K562 (cell line): ENCODE results near the gene EPSTI1. TPM values are rescaled to one million over a fixed set of nuclear protein-coding genes. Genes with fewer than 3 reads are reported as not detected.

Experiments
- ATAC-seq: fragments of 200-7000 bp; cut with Tn5 transposase; 3 replicates; pipeline ENCODE4 v1.9.1; 2020; ENCODE audit warnings: moderate library complexity
- BruUV-seq: library from RNA; stranded (reverse); fragments of 400-500 nt; replicated peaks from 2 replicates; lab custom pipeline; 2021; lab: Mats Ljungman, UMichigan
- CTCF ChIA-PET: fragments of 300-600 bp; formaldehyde crosslinking; extraction: SDS; loops from one replicate; lab custom pipeline; 2021; ENCODE audit warnings: low intra/inter-chr PET ratio; lab: Yijun Ruan, JAX
- POLR2A ChIA-PET: fragments of 300-600, 350-650 bp; sonication (Branson Sonifier 250); formaldehyde crosslinking; extraction: SDS; loops from one replicate; lab custom pipeline; 2021; ENCODE audit warnings: antibody characterized with exemption, inconsistent platforms; lab: Yijun Ruan, JAX
- DNase-seq, 4 experiments: peaks; one replicate each; pipeline versions ENCODE4 v3.0.0 to v3.0.0-alpha.2; 2011 to 2018; ENCODE audit warnings: low spot score in 3 of 4, mixed read lengths in 3 of 4; ENCODE audit errors: extremely low read depth in 1 of 4
- FAIRE-seq: peaks from 2 replicates; lab custom pipeline; 2011; peaks lifted over from hg19 to GRCh38; lab: Jason Lieb, UNC
- H2AFZ ChIP-seq: 2 replicates; pipeline ENCODE4 v1.6.0; 2011; ENCODE audit warnings: low read depth, low read length, control low read depth, inconsistent platforms
- H3K27ac ChIP-seq: fragments of 200-600 bp; 3 replicates; pipeline ENCODE4 v1.8.0; 2011; ENCODE audit warnings: low read depth, mild to moderate bottlenecking, control low read depth, inconsistent platforms, low read length, moderate library complexity, mixed read lengths; ENCODE audit errors: extremely low read depth
- H3K27me3 ChIP-seq, 2 experiments: fragments of 300-600 bp in 1 of 2; 2 replicates in 1 of 2; 3 replicates in 1 of 2; pipeline versions ENCODE4 v1.6.0 to v1.8.0; 2011; ENCODE audit warnings: inconsistent platforms in 2 of 2, low read length in 2 of 2, mild to moderate bottlenecking in 1 of 2, mixed read lengths in 1 of 2, moderate library complexity in 1 of 2; ENCODE audit not compliant: control insufficient read depth in 2 of 2, insufficient read depth in 2 of 2
- H3K36me3 ChIP-seq: fragments of 300-600 bp; 3 replicates; pipeline ENCODE4 v1.8.0; 2011; ENCODE audit warnings: mild to moderate bottlenecking, low read length, inconsistent platforms; ENCODE audit not compliant: control insufficient read depth, insufficient read depth
- H3K4me1 ChIP-seq, 2 experiments: fragments of 200-600 bp in 1 of 2; replicated peaks in 1 of 2; 2 replicates in 1 of 2; 3 replicates in 1 of 2; pipeline versions ENCODE4 v1.5.1 to v1.8.0; 2011; ENCODE audit warnings: inconsistent platforms in 2 of 2, low read length in 2 of 2, mild to moderate bottlenecking in 1 of 2, mixed read lengths in 1 of 2, moderate library complexity in 1 of 2; ENCODE audit not compliant: control insufficient read depth in 2 of 2, insufficient read depth in 2 of 2
- H3K4me2 ChIP-seq: 2 replicates; pipeline ENCODE4 v1.6.1; 2011; ENCODE audit warnings: low read length, control low read depth, inconsistent platforms, mixed read lengths; ENCODE audit not compliant: insufficient read depth
- H3K4me3 ChIP-seq: fragments of 200-600 bp; sonication (generic), shearing (Covaris generic); 2 replicates; pipeline ENCODE4 v1.5.1; 2016; ENCODE audit warnings: control low read depth, inconsistent platforms
- H3K79me2 ChIP-seq: fragments of 200-600 bp; 3 replicates; pipeline ENCODE4 v1.8.0; 2011; ENCODE audit warnings: low read length, inconsistent platforms; ENCODE audit not compliant: control insufficient read depth, insufficient read depth
- H3K9ac ChIP-seq, 2 experiments: 2 replicates each; pipeline versions ENCODE4 v1.6.0 to v1.6.1; 2011; ENCODE audit warnings: low read depth in 2 of 2, low read length in 2 of 2, control low read depth in 1 of 2, inconsistent platforms in 1 of 2, mild to moderate bottlenecking in 1 of 2, mixed read lengths in 1 of 2; ENCODE audit not compliant: insufficient read depth in 1 of 2
- H3K9me1 ChIP-seq: one replicate; pipeline ENCODE4 v1.6.0; 2011; ENCODE audit warnings: inconsistent platforms, mild to moderate bottlenecking, low read length, moderate library complexity; ENCODE audit not compliant: control insufficient read depth, insufficient read depth
- H3K9me3 ChIP-seq: replicated peaks from 2 replicates; pipeline ENCODE4 v1.5.1; 2011; ENCODE audit warnings: low read depth, low read length, inconsistent platforms; ENCODE audit not compliant: control insufficient read depth, insufficient read depth
- H4K20me1 ChIP-seq: replicated peaks from 2 replicates; pipeline ENCODE4 v1.6.1; 2011; ENCODE audit warnings: low read length, inconsistent platforms, mixed read lengths; ENCODE audit not compliant: control insufficient read depth, insufficient read depth
- EGR1 ChIP-seq: fragments of 450-650 bp; conservative IDR thresholded peaks from 2 replicates; pipeline ENCODE4 v1.6.1; 2017; ENCODE audit warnings: mild to moderate bottlenecking
- EWSR1 ChIP-seq: fragments of 450-650 bp; IDR thresholded peaks from 2 replicates; pipeline ENCODE4 v1.6.1; 2018; ENCODE audit warnings: borderline replicate concordance, mild to moderate bottlenecking, low read depth, moderate library complexity; ENCODE audit not compliant: partially characterized antibody
- GTF2F1 ChIP-seq: IDR thresholded peaks from 2 replicates; pipeline ENCODE4 v1.6.1; 2011; ENCODE audit warnings: low read depth, low read length, improper control_type of control experiment
- KAT7 ChIP-seq: sonication (generic); formaldehyde crosslinking; IDR thresholded peaks from 2 replicates; pipeline ENCODE4 v1.8.0; 2022; ENCODE audit warnings: missing genetic modification reagents, mild to moderate bottlenecking, borderline replicate concordance
- KLF16 ChIP-seq: IDR thresholded peaks from 2 replicates; pipeline ENCODE4 v1.6.1; 2016; ENCODE audit warnings: antibody characterized with exemption
- MAFG ChIP-seq: fragments of 450-650 bp; conservative IDR thresholded peaks from 2 replicates; pipeline ENCODE4 v1.6.1; 2016; ENCODE audit warnings: missing genetic modification characterization, missing compliant biosample characterization
- NFE2L1 ChIP-seq: fragments of 450-650 bp; IDR thresholded peaks from 2 replicates; pipeline ENCODE4 v1.6.1; 2016; ENCODE audit warnings: missing genetic modification characterization, low read depth, mild to moderate bottlenecking, missing compliant biosample characterization, moderate library complexity, borderline replicate concordance
- SRSF1 ChIP-seq: fragments of 200-400 bp; formaldehyde crosslinking; IDR thresholded peaks from 2 replicates; pipeline ENCODE4 v1.6.1; 2017; ENCODE audit warnings: mild to moderate bottlenecking, low read depth, low read length, moderate library complexity
- ZFP91 ChIP-seq: sonication (generic); formaldehyde crosslinking; IDR thresholded peaks from 2 replicates; pipeline ENCODE4 v1.8.0; 2022; ENCODE audit warnings: mild to moderate bottlenecking, missing genetic modification reagents
- ZKSCAN3 ChIP-seq: fragments of 250-450 bp; sonication (Bioruptor Pico); IDR thresholded peaks from 2 replicates; pipeline ENCODE4 v1.4.0; 2020
- WGBS: fragments of 100-300 bp; shearing (Covaris generic); methylation state at CpG from one replicate; pipeline ENCODE4 v1.1.6; 2016; ENCODE audit warnings: low coverage, mixed read lengths; ENCODE audit not compliant: insufficient coverage; ENCODE audit errors: missing lambda C conversion rate; 5-methylcytosine and 5-hydroxymethylcytosine counted together
- in situ Hi-C: fragments of 300-500 bp; cut with MboI; formaldehyde crosslinking; loops from 4 replicates; pipeline ENCODE4 v1.15.0; 2018; ENCODE audit warnings: inconsistent platforms, mixed read lengths
- intact Hi-C: fragments of 100-400 bp; cut with micrococcal nuclease; formaldehyde crosslinking; loops from 2 replicates; pipeline ENCODE4 v1.14.2; 2022
- polyA plus RNA-seq, 8 experiments: library from polyadenylated mRNA; depleted of rRNA in 4 of 8; stranded (reverse) in 5 of 8; unstranded in 3 of 8; fragments of >200 nt; fragmentation: Nextera tagmentation in 2 of 8; fragmentation: Illumina TruSeq in 1 of 8; extraction: Ambion mirVana in 2 of 8; extraction: Trizol in 1 of 8; gene quantifications; 2 replicates each; pipeline versions ENCODE4 v1.2.1 to v1.2.3, GENCODE V29; 2011 to 2014; ENCODE audit warnings: inconsistent platforms in 1 of 8, missing spikeins in 1 of 8
- total RNA-seq, 7 experiments: library from RNA; depleted of rRNA in 6 of 7; stranded (reverse); fragments of >200 nt in 6 of 7; fragmentation: Illumina TruSeq in 2 of 7; extraction: Trizol in 2 of 7; gene quantifications; 2 replicates each; pipeline versions ENCODE4 v1.2.1 to v1.2.3, GENCODE V29; 2011 to 2021; ENCODE audit warnings: low replicate concordance in 1 of 7
- TF ChIP-seq, protein P1 (sequence below): fragments of 450-650 bp; formaldehyde crosslinking; IDR thresholded peaks from 2 replicates; pipeline ENCODE4 v1.4.0; 2022; ENCODE audit warnings: missing genetic modification characterization

Gene EPSTI1
- total and polyA plus RNA-seq, 9 of the 15 experiments (the other 6 are each of a cell fraction or from before 2014, with no cell fraction given) = 0.18 to 1.0 TPM; not detected in 7

GRCh38 chr13:43006893-43007631 lies 15.0 kb upstream of the EPSTI1 start:
- H3K9me3 ChIP-seq = no peaks in the 10 kb centered on the region
- WGBS = 0% methylated on average over 3 of the region's 3 CpGs
- intact Hi-C loops = no loop called here
- no peak overlapping the region for H3K9ac ChIP-seq
- POLR2A ChIA-PET = no interaction called here
- CTCF ChIA-PET = no interaction called here
- H3K79me2 ChIP-seq = no peaks in the 10 kb centered on the region
- in situ Hi-C loops = no loop called here
- H3K27ac ChIP-seq = no peak overlapping the region
- no peaks in the 10 kb centered on the region for H3K4me1 ChIP-seq
- DNase-seq (no peak), ATAC-seq (no peak), FAIRE-seq (no peak)
- no peak overlapping the region for H3K4me3 ChIP-seq
- no peaks in the 10 kb centered on the region for H3K27me3 ChIP-seq
- no peaks in the 10 kb centered on the region for H3K36me3 ChIP-seq
- no peaks in the 10 kb centered on the region for H3K9me1 ChIP-seq
- no TSS peak for BruUV-seq
- TF ChIP-seq EWSR1 (no peak), GTF2F1 (no peak), MAFG (no peak), NFE2L1 (tag) (no peak), EGR1 (no peak), ZFP91 (CRISPR knock-in tag) (no peak), ZKSCAN3 (CRISPR knock-in tag) (no peak), KLF16 (no peak), SRSF1 (no peak), KAT7 (CRISPR knock-in tag) (no peak)
- TF ChIP-seq, protein P1, sequence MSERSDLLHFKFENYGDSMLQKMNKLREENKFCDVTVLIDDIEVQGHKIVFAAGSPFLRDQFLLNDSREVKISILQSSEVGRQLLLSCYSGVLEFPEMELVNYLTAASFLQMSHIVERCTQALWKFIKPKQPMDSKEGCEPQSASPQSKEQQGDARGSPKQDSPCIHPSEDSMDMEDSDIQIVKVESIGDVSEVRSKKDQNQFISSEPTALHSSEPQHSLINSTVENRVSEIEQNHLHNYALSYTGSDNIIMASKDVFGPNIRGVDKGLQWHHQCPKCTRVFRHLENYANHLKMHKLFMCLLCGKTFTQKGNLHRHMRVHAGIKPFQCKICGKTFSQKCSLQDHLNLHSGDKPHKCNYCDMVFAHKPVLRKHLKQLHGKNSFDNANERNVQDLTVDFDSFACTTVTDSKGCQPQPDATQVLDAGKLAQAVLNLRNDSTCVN (CRISPR knock-in tag) = no peak
- no peaks in the 10 kb centered on the region for H4K20me1 ChIP-seq
- H3K4me2 ChIP-seq = no peak overlapping the region
- H2AFZ ChIP-seq = no peak overlapping the region
